Activated naive CD4-positive, alpha-beta T cell treated with anti-CD3 and anti-CD28 coated beads, Interleukin-2, amount 50 U/mL, for 72 hours (primary cell): ENCODE measurements around the gene SMG6. TPM values are rescaled to one million over a fixed set of nuclear protein-coding genes. Genes with fewer than 3 reads are reported as not detected.
"Not testable (repeated sequence)": the region's sequence is repeated elsewhere in the genome, so short reads cannot be mapped to it uniquely, and the experiment has no call there.

ENCODE experiments used
- ATAC-seq, 2 donors: fragments of 150-1000 bp; cut with Tn5 transposase; 2 replicates each; pipeline ENCODE4 v1.10.0; 2021; ENCODE audit warnings: mild to moderate bottlenecking in 2 of 2, moderate library complexity in 2 of 2
- DNase-seq, 2 donors: peaks; one replicate each; pipeline ENCODE4 v3.0.0; 2021 to 2022; ENCODE audit warnings: low spot score in 2 of 2
- H3K27ac Mint-ChIP-seq, 2 donors: one replicate each; pipeline ENCODE4 v1.8.0; 2022; ENCODE audit warnings: mild to moderate bottlenecking in 2 of 2, mixed read lengths in 2 of 2
- H3K36me3 Mint-ChIP-seq, 2 donors: one replicate each; pipeline ENCODE4 v1.8.0; 2022; ENCODE audit warnings: mixed read lengths in 2 of 2
- H3K9me3 Mint-ChIP-seq, 2 donors: one replicate each; pipeline ENCODE4 v1.8.0; 2022; ENCODE audit warnings: mixed read lengths in 2 of 2
- total RNA-seq, 2 donors: library from RNA; stranded (reverse); gene quantifications; one replicate each; pipeline ENCODE4 v1.2.3, GENCODE V29; 2022

The SMG6 gene
- total RNA-seq, 2 donors from 2014 or later: 40.1 to 45.2 TPM

DNA sequence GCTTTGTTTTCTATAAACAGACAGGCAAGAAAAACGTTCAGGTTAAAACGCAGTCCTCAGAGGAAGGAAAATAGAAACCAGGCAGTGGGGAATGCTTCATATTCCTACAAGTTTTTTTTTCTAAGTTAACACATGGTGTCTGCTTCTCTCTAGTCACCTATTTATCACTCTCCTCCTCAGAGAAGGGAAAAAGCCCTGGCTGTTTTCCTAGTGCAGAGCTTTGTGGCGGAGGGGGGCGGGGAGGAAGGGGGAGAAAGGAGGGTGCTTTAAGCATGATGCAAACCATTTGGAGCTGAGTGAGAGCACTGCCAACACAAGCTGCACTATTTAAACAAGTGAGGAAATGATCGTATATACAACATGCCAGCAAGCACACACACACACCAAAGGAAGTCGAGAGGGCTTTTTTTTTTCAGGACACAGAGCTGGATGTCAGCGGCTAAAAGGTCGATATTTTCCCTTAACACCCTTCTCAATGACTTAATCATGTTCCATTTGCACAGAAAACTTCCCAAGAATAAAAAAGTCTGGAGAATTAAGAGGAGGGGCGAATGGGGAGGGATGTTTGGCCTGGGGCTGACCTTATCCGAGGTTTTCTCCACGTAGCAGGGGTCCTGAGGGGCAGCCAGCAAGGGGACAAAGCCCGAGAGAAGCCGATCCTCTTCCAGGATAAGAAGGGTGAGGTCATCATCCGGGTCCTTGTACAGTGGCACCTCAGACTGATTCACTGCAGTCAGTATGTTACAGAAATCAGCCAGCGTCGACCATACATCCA, 131.3 kb downstream of the SMG6 start:
- no peak for ATAC-seq
- H3K36me3 Mint-ChIP-seq: peaks cover 0 to 6% of the 10 kb centered on the region in 2 donors

DNA sequence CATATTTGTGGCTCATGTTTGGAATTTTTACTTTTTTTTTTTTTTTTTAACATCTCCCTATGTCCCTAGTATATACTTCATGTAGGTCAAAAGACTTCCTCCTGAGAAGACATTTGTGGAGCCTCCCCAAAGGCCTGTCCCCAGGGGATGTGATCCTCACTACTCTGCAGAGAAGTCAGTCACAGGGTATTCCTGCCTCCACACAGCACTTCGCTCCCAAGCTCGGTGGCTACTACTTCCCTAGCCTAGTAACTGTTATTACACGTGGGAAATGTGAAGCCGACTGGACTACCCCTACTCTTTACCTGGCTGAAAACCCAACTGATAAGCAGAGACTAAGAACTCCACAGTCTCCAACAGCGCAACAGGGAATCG, 131.9 kb downstream of the SMG6 start:
- DNase-seq (no peak), ATAC-seq (no peak)
- Mint-ChIP-seq H3K36me3 (peaks cover 0 to 6% of the 10 kb centered on the region in 2 donors), H3K9me3 (no peaks in the 10 kb centered on the region), H3K27ac (no peak overlapping the region)

More for the DNA sequence above, 131.3 kb downstream of the SMG6 start:
- H3K9me3 Mint-ChIP-seq: no peaks in the 10 kb centered on the region
- no peak overlapping the region for H3K27ac Mint-ChIP-seq
- no peak for DNase-seq

DNA sequence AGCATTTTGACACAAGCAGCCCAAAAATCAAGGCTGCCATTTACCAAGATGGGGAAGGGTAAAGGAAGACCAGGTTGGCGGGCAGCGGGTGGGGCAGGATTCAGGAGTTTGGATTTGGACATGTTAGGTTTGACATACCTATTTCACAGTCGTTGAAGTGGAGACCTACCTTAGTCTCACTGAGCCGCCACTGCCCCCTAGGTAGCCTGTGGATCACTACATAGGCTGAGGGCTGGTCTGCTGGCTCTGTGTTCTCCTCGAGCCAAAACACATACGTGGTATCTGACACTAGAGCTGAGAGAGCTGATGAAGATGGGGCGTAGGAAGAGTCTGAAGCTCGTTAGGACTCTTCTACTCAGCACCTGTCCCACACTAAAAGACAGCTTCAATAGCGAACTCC, 133.6 kb downstream of the SMG6 start:
- Mint-ChIP-seq H3K9me3 (no peaks in the 10 kb centered on the region), H3K27ac (peak overlapping the region in 1 of 2 donors; percentile 1), H3K36me3 (peaks cover 0 to 6% of the 10 kb centered on the region in 2 donors)
- DNase-seq (peak in 1 of 2 donors; percentile 10), ATAC-seq (peak in 1 of 2 donors; percentile 58)

DNA sequence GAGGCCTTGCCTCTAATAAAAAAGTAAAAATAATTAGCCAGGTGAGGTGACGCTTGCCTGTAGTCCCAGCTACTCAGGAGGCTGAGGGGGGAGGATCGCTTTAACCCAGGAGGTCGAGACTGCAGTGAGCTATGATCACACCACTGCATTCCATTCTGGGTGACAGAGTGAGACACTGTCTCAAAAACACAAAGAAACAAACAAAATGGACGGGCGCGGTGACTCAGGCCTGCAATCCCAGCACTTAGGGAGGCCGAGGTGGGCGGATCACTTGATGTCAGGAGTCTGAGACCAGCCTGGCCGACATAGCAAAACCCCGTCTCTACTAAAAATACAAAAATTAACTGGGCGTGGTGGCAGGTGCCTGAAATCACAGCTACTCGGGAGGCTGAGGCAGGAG, 137.9 kb downstream of the SMG6 start:
- not testable (repeated sequence) for H3K9me3 Mint-ChIP-seq, DNase-seq, H3K36me3 Mint-ChIP-seq, ATAC-seq, H3K27ac Mint-ChIP-seq

- no peak for ATAC-seq
- no peak overlapping the region for H3K27ac Mint-ChIP-seq
- peaks cover 0 to 6% of the 10 kb centered on the region in 2 donors for H3K36me3 Mint-ChIP-seq
- DNase-seq: no peak
- no peaks in the 10 kb centered on the region for H3K9me3 Mint-ChIP-seq
Measured at GRCh38 chr17:2158396-2158780, 145.2 kb downstream of the SMG6 start.

GRCh38 chr17:2157675-2158395, 145.8 kb downstream of the SMG6 start:
- Mint-ChIP-seq H3K27ac (no peak overlapping the region), H3K9me3 (no peaks in the 10 kb centered on the region), H3K36me3 (peaks cover 0 to 6% of the 10 kb centered on the region in 2 donors)
- ATAC-seq (no peak), DNase-seq (no peak)

GRCh38 chr17:2157081-2157480, 146.5 kb downstream of the SMG6 start:
- peak in 1 of 2 donors; percentile 40 for ATAC-seq
- Mint-ChIP-seq H3K9me3 (no peaks in the 10 kb centered on the region), H3K36me3 (peaks cover 0 to 6% of the 10 kb centered on the region in 2 donors), H3K27ac (peak overlapping the region in 1 of 2 donors; percentile 38)
- no peak for DNase-seq

DNA sequence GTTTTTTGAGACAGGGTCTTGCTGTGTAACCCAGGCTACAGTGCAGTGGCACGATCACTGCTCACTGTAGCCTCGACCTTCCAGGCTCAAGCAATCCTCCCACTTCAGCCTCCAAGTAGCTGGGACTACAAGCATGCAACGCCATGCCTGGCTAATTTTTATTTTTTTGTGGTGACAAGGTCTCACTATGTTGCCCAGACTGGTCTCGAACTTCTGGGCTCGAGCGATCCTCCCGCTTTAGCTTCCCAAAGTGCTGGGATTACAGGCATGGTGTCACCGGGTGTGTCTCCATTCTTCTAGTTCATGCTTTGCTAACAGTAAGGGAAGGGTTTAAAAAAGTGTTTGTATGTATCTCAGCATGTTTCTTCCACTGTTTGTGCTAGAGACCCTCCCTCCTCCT, 146.9 kb downstream of the SMG6 start:
- Mint-ChIP-seq H3K36me3 (peaks cover 0 to 6% of the 10 kb centered on the region in 2 donors), H3K9me3 (no peaks in the 10 kb centered on the region), H3K27ac (peak overlapping the region in 1 of 2 donors; percentile 38)
- no peak for DNase-seq
- no peak for ATAC-seq

DNA sequence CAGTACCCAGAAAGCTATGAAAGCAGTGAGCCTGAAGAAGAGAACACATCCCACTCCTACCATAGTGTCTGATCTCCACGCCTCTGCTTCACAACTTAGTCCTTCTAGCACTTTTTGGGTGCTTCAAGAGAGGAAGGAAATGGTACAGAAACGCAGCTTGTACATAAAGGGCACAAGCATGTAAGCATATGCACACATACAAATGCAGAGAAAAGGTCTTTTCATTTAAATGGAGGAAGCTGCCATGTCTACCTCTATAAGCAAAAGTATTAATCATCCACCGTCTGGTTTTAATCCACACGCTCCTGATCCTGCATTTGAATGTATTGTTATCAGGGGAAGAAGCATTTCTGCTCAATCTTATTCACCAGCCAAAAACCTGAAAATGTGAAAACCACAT, 148.0 kb downstream of the SMG6 start:
- H3K9me3 Mint-ChIP-seq: no peaks in the 10 kb centered on the region
- ATAC-seq (no peak), DNase-seq (no peak)
- H3K36me3 Mint-ChIP-seq: peaks cover 0 to 6% of the 10 kb centered on the region in 2 donors
- H3K27ac Mint-ChIP-seq: no peak overlapping the region

DNA sequence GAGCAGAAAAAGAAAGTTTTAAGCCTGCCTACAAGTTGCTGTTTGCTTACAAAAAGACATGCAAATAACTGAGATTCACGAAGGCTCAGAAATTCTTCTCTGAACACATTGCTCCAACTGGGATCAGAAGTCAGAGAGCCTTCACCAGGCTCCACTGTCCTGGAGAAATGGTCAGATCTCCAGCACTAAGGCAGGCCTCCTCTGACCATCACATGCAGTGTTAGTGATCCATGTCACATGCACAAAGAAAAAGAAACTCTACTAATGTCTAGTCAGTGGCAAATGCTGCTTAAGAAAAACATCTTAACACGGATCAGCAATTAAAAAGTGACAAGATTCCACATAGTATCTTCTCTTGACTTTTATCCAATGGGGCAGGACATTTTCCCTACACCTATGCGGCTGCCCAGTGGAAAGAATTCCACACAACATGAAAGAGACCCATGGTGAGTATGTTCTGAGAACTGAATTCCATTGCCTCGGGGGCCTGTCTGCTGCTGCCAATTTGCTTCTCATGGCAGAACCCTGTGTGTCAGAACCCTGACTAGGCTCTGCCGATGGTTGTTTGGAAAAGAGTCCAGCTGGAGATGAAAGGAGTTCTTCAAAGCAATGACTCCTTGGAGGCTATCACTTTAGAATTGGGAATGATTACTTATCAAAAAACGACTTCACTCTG, 152.1 kb downstream of the SMG6 start:
- peaks cover 4 to 6% of the 10 kb centered on the region in 2 donors for H3K36me3 Mint-ChIP-seq
- ATAC-seq (no peak), DNase-seq (no peak)
- H3K9me3 Mint-ChIP-seq: no peaks in the 10 kb centered on the region
- peak overlapping the region in 1 of 2 donors; percentile 62 for H3K27ac Mint-ChIP-seq

DNA sequence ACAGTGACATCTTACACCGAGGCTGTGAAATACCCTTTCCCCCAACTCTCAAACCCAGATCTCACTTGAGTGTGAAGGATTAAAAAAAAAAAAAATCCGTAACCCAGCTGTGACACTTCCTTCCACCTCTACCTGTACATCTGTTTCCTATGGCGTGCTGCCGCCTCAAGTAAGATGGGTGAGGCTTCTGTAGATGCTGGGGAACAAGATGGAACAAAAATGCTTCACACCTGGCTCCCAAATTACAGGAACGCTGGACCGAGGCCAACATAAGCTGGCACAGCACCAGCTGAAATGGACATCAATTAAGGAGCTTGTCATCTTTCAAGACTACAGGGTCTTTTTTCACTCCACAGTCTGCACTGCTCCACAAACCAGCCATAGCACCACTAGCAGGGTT, 152.8 kb downstream of the SMG6 start:
- Mint-ChIP-seq H3K9me3 (no peaks in the 10 kb centered on the region), H3K36me3 (peaks cover 4 to 6% of the 10 kb centered on the region in 2 donors), H3K27ac (no peak overlapping the region)
- no peak for DNase-seq
- ATAC-seq: no peak

DNA sequence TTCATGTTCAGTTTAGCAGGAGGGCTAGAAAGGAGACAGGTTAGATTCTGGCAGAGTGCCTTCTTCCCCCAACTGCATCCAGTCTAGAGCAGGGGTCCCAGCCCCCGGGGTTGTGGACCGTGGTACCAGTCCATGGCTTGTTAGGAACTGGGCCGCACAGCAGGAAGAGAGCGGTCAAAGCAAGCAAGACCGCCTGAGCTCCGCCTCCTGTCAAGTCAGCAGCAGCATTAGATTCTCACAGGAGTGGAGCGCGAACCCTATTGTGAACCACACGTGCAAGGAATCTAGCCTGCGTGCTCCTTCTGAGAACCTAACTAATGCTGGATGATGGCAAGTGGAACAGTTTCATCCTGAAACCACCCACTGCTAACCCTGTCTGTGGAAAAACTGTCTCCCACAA, 153.7 kb downstream of the SMG6 start:
- peaks cover 4 to 6% of the 10 kb centered on the region in 2 donors for H3K36me3 Mint-ChIP-seq
- ATAC-seq: no peak

GRCh38 chr17:2146132-2146871, 157.3 kb downstream of the SMG6 start:
- H3K36me3 Mint-ChIP-seq: peaks cover 4 to 6% of the 10 kb centered on the region in 2 donors
- no peaks in the 10 kb centered on the region for H3K9me3 Mint-ChIP-seq
- H3K27ac Mint-ChIP-seq: peak overlapping the region in 1 of 2 donors; percentile 74
- no peak for DNase-seq
- ATAC-seq: no peak

More for the DNA sequence above, 153.7 kb downstream of the SMG6 start:
- no peak for DNase-seq
- Mint-ChIP-seq H3K9me3 (no peaks in the 10 kb centered on the region), H3K27ac (no peak overlapping the region)

DNA sequence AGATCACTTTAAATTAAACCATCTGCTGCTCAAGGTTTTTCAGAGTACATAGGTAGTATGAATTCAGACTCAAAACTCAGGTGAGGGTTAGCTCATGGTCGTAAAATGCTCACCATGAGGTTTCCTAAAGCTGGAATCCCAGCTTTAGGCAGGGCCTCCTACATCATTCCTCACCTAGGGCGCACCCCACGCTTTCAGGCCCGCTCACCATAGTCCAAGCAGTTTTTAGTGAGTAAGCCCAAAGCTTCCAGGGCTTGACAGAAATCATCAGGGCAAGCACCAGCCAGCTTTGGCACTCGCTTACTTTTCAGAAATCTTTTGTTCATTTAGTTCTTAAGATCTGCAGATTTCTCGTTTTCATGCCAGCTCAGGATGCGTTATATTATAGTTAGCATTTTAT, 158.9 kb downstream of the SMG6 start:
- ATAC-seq: no peak
- DNase-seq: no peak
- Mint-ChIP-seq H3K36me3 (peaks cover 4 to 6% of the 10 kb centered on the region in 2 donors), H3K9me3 (no peaks in the 10 kb centered on the region), H3K27ac (no peak overlapping the region)

DNA sequence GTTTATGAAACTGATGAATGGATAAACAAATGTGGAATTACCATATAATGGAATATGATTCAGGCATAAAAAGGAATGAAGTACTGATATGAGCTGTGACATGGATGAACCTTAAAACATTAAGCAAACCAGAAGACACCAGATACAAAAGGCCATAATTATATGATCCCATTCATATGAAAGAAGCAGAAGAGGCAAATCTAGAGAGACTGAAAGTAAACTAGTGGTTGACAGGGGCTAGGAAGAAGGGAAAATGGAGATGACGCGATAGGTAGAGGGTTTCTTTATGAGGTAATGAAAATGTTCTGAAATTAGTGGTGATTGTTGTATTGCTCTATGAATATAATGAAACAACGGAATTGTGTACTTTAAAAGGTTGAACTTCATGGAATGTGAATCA, 160.3 kb downstream of the SMG6 start:
- Mint-ChIP-seq H3K27ac (no peak overlapping the region), H3K9me3 (no peaks in the 10 kb centered on the region), H3K36me3 (peaks cover 0 to 6% of the 10 kb centered on the region in 2 donors)
- DNase-seq: no peak
- ATAC-seq: peak in 1 of 2 donors; percentile 63

DNA sequence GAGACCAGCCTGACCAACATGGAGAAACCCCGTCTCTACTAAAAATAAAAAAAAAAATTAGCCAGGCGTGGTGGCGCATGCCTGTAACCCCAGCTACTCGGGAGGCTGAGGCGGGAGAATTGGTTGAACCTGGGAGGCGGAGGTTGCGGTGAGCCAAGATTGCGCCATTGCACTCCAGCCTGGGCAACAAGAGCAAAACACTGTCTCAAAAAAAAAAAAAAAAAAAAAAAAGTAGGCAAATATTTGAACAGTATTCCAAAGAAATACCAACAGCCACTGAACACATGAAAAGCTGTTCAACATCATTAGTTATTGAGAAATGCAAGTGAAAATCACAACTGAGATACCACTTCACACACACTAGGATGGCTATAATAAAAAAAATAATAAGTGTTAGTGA, 160.9 kb downstream of the SMG6 start:
- H3K9me3 Mint-ChIP-seq, DNase-seq, H3K36me3 Mint-ChIP-seq, ATAC-seq, H3K27ac Mint-ChIP-seq: not testable (repeated sequence)
